Stomach (tissue), 9 donors: ENCODE results near the gene NKAIN2. TPM values are rescaled to one million over a fixed set of nuclear protein-coding genes. Genes with fewer than 3 reads are reported as not detected.
"Not testable (repeated sequence)": the region's sequence is repeated elsewhere in the genome, so short reads cannot be mapped to it uniquely, and the experiment has no call there.

Source experiments
- DNase-seq, 2 donors: peaks; one replicate each; pipeline versions ENCODE4 v3.0.0 to v3.0.0-alpha.2; 2013 to 2019
- H3K27ac ChIP-seq, 5 donors: fragments of 200-600 bp in 4 of 5; sonication (generic) in 4 of 5; one replicate each; pipeline ENCODE4 v1.5.1; 2013 to 2019; ENCODE audit warnings: mild to moderate bottlenecking in 1 of 5, moderate library complexity in 1 of 5
- H3K27me3 ChIP-seq, 3 donors: fragments of 200-600 bp; sonication (generic); one replicate each; pipeline ENCODE4 v1.5.1; 2017 to 2019; ENCODE audit warnings: mixed run types in 1 of 3
- H3K36me3 ChIP-seq, 4 donors: fragments of 200-600 bp; sonication (generic); 1 replicate in 3 of 4; 2 replicates in 1 of 4; pipeline ENCODE4 v1.5.1; 2016 to 2019
- H3K4me1 ChIP-seq, 4 donors: fragments of 200-600 bp; sonication (generic); one replicate each; pipeline ENCODE4 v1.5.1; 2016 to 2019
- H3K4me3 ChIP-seq, 4 donors: fragments of 200-600 bp; sonication (generic) in 3 of 4; one replicate each; pipeline ENCODE4 v1.5.1; 2016 to 2019; ENCODE audit warnings: mild to moderate bottlenecking in 1 of 4
- H3K9me3 ChIP-seq, 4 donors: fragments of 200-600 bp; sonication (generic); one replicate each; pipeline ENCODE4 v1.5.1; 2016 to 2019
- EP300 ChIP-seq: sonication (generic); formaldehyde crosslinking; IDR thresholded peaks from one replicate; pipeline ENCODE4 v1.6.1; 2017; ENCODE audit warnings: antibody characterized with exemption
- POLR2A ChIP-seq, 4 donors: fragments of 450-650 bp; IDR thresholded peaks; one replicate each; pipeline ENCODE4 v1.6.1; 2016; ENCODE audit warnings: antibody characterized with exemption in 4 of 4, control low read depth in 2 of 4, mild to moderate bottlenecking in 1 of 4, moderate library complexity in 1 of 4
- POLR2AphosphoS5 ChIP-seq, 3 donors: sonication (generic); formaldehyde crosslinking; IDR thresholded peaks; one replicate each; pipeline ENCODE4 v1.6.1; 2016; ENCODE audit warnings: antibody characterized with exemption in 3 of 3
- WGBS, 5 donors: extraction: QIAGEN DNeasy Blood & Tissue Kit in 3 of 5; methylation state at CpG; one replicate each; pipeline versions ENCODE4 v1.1.5 to v1.1.7; 2013 to 2018; 5-methylcytosine and 5-hydroxymethylcytosine counted together
- intact Hi-C: fragments of 100-400 bp; cut with DNase I; formaldehyde crosslinking; loops from one replicate; pipeline ENCODE4 v1.15.1; 2023; ENCODE audit warnings: low total_unique reads
- polyA plus RNA-seq, 3 donors: library from polyadenylated mRNA; stranded (reverse); fragments of 200-250 nt; gene quantifications; one replicate each; pipeline ENCODE4 v1.2.3, GENCODE V29; 2013
- total RNA-seq, 5 donors: library from RNA; depleted of rRNA; stranded (reverse); fragments of >200 nt; gene quantifications; one replicate each; pipeline versions ENCODE4 v1.1.0 to v1.2.3, GENCODE V29; 2014 to 2016
- TF ChIP-seq, protein P1 (sequence below), 7 experiments: fragments of 450-650 bp in 4 of 7; fragments of 200-600 bp in 3 of 7; sonication (generic) in 3 of 7; IDR thresholded peaks; one replicate each; pipeline ENCODE4 v1.5.1; 2016 to 2019; ENCODE audit warnings: antibody characterized with exemption in 7 of 7, control low read depth in 2 of 7, mild to moderate bottlenecking in 1 of 7
- donor health status: healthy with polysubstance abuse.
- donor health status: Bipolar disorder and iron deficiency.
- donor health status: healthy.

The NKAIN2 gene
- total and polyA plus RNA-seq, 8 donors, result 0.13 to 9.6 (median 1.5) TPM; not detected in 5

GRCh38 chr6:124233221-124233620, 429.6 kb downstream of the NKAIN2 start:
- Histone ChIP-seq H3K27me3 (no peaks in the 10 kb centered on the region), H3K36me3 (no peaks in the 10 kb centered on the region), H3K4me3 (no peak overlapping the region), H3K9me3 (peaks cover 0 to 22% (median 13%) of the 10 kb centered on the region in 4 donors), H3K27ac (no peak overlapping the region), H3K4me1 (no peaks in the 10 kb centered on the region)
- no peak for DNase-seq
- TF ChIP-seq POLR2AphosphoS5 (IDR thresholded peaks at IDR 0.05), result no peak
- TF ChIP-seq, protein P1, sequence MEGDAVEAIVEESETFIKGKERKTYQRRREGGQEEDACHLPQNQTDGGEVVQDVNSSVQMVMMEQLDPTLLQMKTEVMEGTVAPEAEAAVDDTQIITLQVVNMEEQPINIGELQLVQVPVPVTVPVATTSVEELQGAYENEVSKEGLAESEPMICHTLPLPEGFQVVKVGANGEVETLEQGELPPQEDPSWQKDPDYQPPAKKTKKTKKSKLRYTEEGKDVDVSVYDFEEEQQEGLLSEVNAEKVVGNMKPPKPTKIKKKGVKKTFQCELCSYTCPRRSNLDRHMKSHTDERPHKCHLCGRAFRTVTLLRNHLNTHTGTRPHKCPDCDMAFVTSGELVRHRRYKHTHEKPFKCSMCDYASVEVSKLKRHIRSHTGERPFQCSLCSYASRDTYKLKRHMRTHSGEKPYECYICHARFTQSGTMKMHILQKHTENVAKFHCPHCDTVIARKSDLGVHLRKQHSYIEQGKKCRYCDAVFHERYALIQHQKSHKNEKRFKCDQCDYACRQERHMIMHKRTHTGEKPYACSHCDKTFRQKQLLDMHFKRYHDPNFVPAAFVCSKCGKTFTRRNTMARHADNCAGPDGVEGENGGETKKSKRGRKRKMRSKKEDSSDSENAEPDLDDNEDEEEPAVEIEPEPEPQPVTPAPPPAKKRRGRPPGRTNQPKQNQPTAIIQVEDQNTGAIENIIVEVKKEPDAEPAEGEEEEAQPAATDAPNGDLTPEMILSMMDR (IDR thresholded peaks at IDR 0.05), result no peak
- no peak for TF ChIP-seq EP300
- TF ChIP-seq POLR2A (IDR thresholded peaks at IDR 0.05), result no peak
- WGBS, 5 donors, result 83 to 94% (median 86%) methylated on average over 1 of the region's 1 CpG
- intact Hi-C loops, result no loop called here

- Histone ChIP-seq H3K27me3 (no peaks in the 10 kb centered on the region), H3K27ac (no peak overlapping the region), H3K36me3 (no peaks in the 10 kb centered on the region), H3K9me3 (peaks cover 0 to 15% (median 8%) of the 10 kb centered on the region in 4 donors), H3K4me3 (no peak overlapping the region), H3K4me1 (no peaks in the 10 kb centered on the region)
- no peak for DNase-seq
- TF ChIP-seq POLR2AphosphoS5 (IDR thresholded peaks at IDR 0.05), result no peak
- TF ChIP-seq POLR2A (IDR thresholded peaks at IDR 0.05), result no peak
- TF ChIP-seq, protein P1 (IDR thresholded peaks at IDR 0.05), result no peak
- no peak for TF ChIP-seq EP300
- WGBS, 5 donors, result 89 to 98% (median 93%) methylated on average over 2 of the region's 2 CpGs
- intact Hi-C loops, result no loop called here
Measured at GRCh38 chr6:124234801-124235200, 431.1 kb downstream of the NKAIN2 start.

DNA sequence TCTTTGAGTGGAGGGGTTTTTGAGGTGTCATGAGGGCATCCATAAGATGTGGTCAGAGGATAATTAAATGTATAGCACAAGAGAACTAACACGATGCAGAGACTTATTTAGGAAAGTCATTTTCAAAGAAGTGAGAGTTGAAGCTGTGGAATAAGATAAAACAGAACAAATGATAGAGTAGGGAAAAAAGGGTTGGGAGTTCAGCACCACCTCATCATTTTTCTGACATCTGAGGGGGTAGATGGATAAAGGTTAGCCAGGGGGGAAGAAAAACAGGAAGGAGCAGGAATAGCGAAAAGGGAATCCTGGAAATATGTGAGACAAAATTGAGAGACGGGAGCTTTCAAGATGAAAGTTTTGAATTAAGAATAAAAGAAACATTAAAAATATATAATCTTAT, 434.2 kb downstream of the NKAIN2 start:
- Histone ChIP-seq H3K4me1 (no peaks in the 10 kb centered on the region), H3K36me3 (no peaks in the 10 kb centered on the region), H3K4me3 (no peak overlapping the region), H3K27me3 (no peaks in the 10 kb centered on the region), H3K27ac (no peak overlapping the region), H3K9me3 (peaks cover 0 to 9% (median 1%) of the 10 kb centered on the region in 4 donors)
- intact Hi-C loops, result no loop called here
- no peak for DNase-seq
- no peak for TF ChIP-seq EP300
- no peak for TF ChIP-seq POLR2A (IDR thresholded peaks at IDR 0.05)
- TF ChIP-seq, protein P1 (IDR thresholded peaks at IDR 0.05), result no peak
- no peak for TF ChIP-seq POLR2AphosphoS5 (IDR thresholded peaks at IDR 0.05)
- 78 to 93% (median 81%) methylated on average over 3 of the region's 3 CpGs for whole genome bisulfite sequencing, 5 donors

DNA sequence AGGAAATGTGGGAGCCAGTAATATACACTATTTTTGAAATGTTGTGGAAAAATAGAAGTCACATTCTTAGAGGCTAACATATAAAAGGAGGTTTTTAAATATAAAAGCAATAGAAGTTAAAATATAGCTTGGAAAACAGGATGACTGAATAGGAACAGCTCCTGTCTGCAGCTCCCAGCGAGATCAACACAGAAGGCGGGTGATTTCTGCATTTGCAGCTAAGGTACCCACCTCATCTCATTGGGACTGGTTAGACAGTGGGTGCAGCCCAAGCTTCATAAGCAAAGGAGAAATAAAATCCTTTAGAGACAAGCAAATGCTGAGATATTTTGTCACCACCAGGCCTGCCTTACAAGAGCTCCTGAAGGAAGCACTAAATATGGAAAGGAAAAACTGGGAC, 434.7 kb downstream of the NKAIN2 start:
- H3K4me1 ChIP-seq, intact Hi-C loops, H3K27ac ChIP-seq, DNase-seq, H3K27me3 ChIP-seq, H3K4me3 ChIP-seq, H3K36me3 ChIP-seq: not testable (repeated sequence)
- WGBS, 5 donors, result 64 to 91% (median 83%) methylated on average over 2 of the region's 2 CpGs
- H3K9me3 ChIP-seq, result peaks cover 0 to 13% (median 1%) of the 10 kb centered on the region in 4 donors

DNA sequence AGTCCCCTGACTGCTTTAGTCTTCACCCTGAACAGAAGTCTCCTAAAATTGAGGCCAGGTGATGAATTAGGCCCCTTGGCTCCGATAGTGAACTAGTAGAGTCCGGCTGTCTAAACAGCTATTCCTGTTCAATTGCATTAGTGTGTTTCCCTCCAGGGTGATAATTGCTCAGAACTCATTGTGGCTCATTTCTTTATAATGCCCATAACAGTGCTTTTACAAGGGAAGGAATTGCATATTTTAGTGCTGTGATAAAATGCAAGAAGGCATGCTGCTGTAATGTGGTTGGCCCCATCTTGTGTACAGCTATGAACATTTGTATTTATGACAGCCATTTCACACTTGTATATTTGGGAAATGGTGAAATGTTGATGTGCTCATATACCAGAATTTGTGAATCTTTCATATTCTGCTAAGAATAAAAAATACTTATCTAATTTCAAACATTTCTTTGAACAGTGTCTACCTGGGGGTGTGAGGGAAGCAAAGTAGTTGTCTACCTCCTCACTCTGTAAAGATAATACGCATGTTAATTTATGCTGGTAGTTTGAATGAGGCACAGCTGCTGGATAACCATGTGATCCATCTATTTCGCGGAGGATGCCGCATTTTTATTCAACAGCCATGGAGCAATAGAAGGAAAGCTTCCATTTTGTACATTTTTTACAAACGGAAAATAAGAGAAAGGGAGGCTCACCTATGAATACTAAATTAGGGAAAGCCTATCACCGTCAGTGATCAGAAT, 451.4 kb downstream of the NKAIN2 start:
- H3K4me3 ChIP-seq, result no peak overlapping the region
- 87 to 91% (median 90%) methylated on average over 8 of the region's 8 CpGs for WGBS, 5 donors

More for the DNA sequence above, 451.4 kb downstream of the NKAIN2 start:
- intact Hi-C loops, result no loop called here
- H3K9me3 ChIP-seq, result no peaks in the 10 kb centered on the region
- H3K4me1 ChIP-seq, result no peaks in the 10 kb centered on the region
- H3K36me3 ChIP-seq, result no peaks in the 10 kb centered on the region
- no peaks in the 10 kb centered on the region for H3K27me3 ChIP-seq
- no peak overlapping the region for H3K27ac ChIP-seq
- DNase-seq, result no peak
- TF ChIP-seq POLR2A (IDR thresholded peaks at IDR 0.05) (no peak), EP300 (no peak), POLR2AphosphoS5 (IDR thresholded peaks at IDR 0.05) (no peak)
- TF ChIP-seq, protein P1 (IDR thresholded peaks at IDR 0.05), result no peak
